Measurements from ENCODE around the gene CALN1. TPM values are rescaled to one million over a fixed set of nuclear protein-coding genes. Genes with fewer than 3 reads are reported as not detected.

Gene CALN1
- total RNA-seq, 6 experiments from 2014 or later: 0.06 to 0.98 (median 0.34) TPM

- Histone ChIP-seq H3K27ac (no peak overlapping the region), H3K4me1 (no peaks in the 10 kb centered on the region), H3K27me3 (no peaks in the 10 kb centered on the region), H3K4me3 (no peak overlapping the region), H3K36me3 (no peaks in the 10 kb centered on the region), H3K9me3 (no peaks in the 10 kb centered on the region)
- TF ChIP-seq CTCF (IDR thresholded peaks at IDR 0.05) (no peak), POLR2A (IDR thresholded peaks at IDR 0.05) (no peak)
- ATAC-seq: no peak
- no peak for DNase-seq
- intact Hi-C loops (cut with DNase I): no loop called here
- 84% methylated on average over 10 of the region's 10 CpGs for WGBS (ENCODE audit: insufficient coverage, low coverage, low lambda C conversion rate, missing lambda C conversion rate)
Observed at GRCh38 chr7:71795410-71795809, 616.7 kb downstream of the CALN1 start.

GRCh38 chr7:71793251-71793650, 618.9 kb downstream of the CALN1 start:
- no peak overlapping the region for H3K27ac ChIP-seq
- intact Hi-C loops (cut with DNase I): no loop called here
- H3K4me3 ChIP-seq: no peak overlapping the region
- H3K36me3 ChIP-seq: no peaks in the 10 kb centered on the region
- H3K27me3 ChIP-seq: no peaks in the 10 kb centered on the region
- TF ChIP-seq POLR2A (IDR thresholded peaks at IDR 0.05) (no peak), CTCF (IDR thresholded peaks at IDR 0.05) (no peak)
- ATAC-seq: no peak
- 63% methylated on average over 4 of the region's 5 CpGs for WGBS (ENCODE audit: insufficient coverage, low coverage, low lambda C conversion rate, missing lambda C conversion rate)
- H3K9me3 ChIP-seq: no peaks in the 10 kb centered on the region
- DNase-seq: no peak
- no peaks in the 10 kb centered on the region for H3K4me1 ChIP-seq

GRCh38 chr7:71787513-71787912, 624.6 kb downstream of the CALN1 start:
- TF ChIP-seq CTCF (IDR thresholded peaks at IDR 0.05) (no peak), POLR2A (IDR thresholded peaks at IDR 0.05) (no peak)
- Histone ChIP-seq H3K4me3 (no peak overlapping the region), H3K4me1 (no peaks in the 10 kb centered on the region), H3K36me3 (no peaks in the 10 kb centered on the region), H3K9me3 (no peaks in the 10 kb centered on the region), H3K27me3 (no peaks in the 10 kb centered on the region), H3K27ac (no peak overlapping the region)
- 82% methylated on average over 14 of the region's 15 CpGs for WGBS (ENCODE audit: insufficient coverage, low coverage, low lambda C conversion rate, missing lambda C conversion rate)
- intact Hi-C loops (cut with DNase I): no loop called here
- DNase-seq (no peak), ATAC-seq (no peak)

- Histone ChIP-seq H3K27ac (no peak overlapping the region), H3K36me3 (no peaks in the 10 kb centered on the region), H3K9me3 (no peaks in the 10 kb centered on the region), H3K4me1 (no peaks in the 10 kb centered on the region), H3K27me3 (no peaks in the 10 kb centered on the region), H3K4me3 (no peak overlapping the region)
- DNase-seq (no peak), ATAC-seq (no peak)
- intact Hi-C loops (cut with DNase I): no loop called here
- TF ChIP-seq CTCF (IDR thresholded peaks at IDR 0.05) (no peak), POLR2A (IDR thresholded peaks at IDR 0.05) (no peak)
- WGBS (ENCODE audit: insufficient coverage, low coverage, low lambda C conversion rate, missing lambda C conversion rate): 25% methylated on average over 1 of the region's 5 CpGs
Observed at GRCh38 chr7:71785216-71785615, 626.9 kb downstream of the CALN1 start.

- H3K9me3 ChIP-seq: no peaks in the 10 kb centered on the region
- 67% methylated on average over 1 of the region's 6 CpGs for WGBS (ENCODE audit: insufficient coverage, low coverage, low lambda C conversion rate, missing lambda C conversion rate)
Observed at GRCh38 chr7:71784781-71785180, 627.4 kb downstream of the CALN1 start.

More at GRCh38 chr7:71784781-71785180, 627.4 kb downstream of the CALN1 start:
- no peaks in the 10 kb centered on the region for H3K4me1 ChIP-seq
- no peak overlapping the region for H3K4me3 ChIP-seq
- intact Hi-C loops (cut with DNase I): no loop called here
- no peaks in the 10 kb centered on the region for H3K36me3 ChIP-seq
- DNase-seq (no peak), ATAC-seq (no peak)
- no peak for TF ChIP-seq CTCF (IDR thresholded peaks at IDR 0.05)
- TF ChIP-seq POLR2A (IDR thresholded peaks at IDR 0.05): no peak
- H3K27ac ChIP-seq: no peak overlapping the region
- H3K27me3 ChIP-seq: no peaks in the 10 kb centered on the region
